Measurements from ENCODE around the gene IKBKG. TPM values are rescaled to one million over a fixed set of nuclear protein-coding genes. Genes with fewer than 3 reads are reported as not detected.

Gene IKBKG
- total and polyA plus RNA-seq, 7 donors: 11.3 to 28.8 (median 18.1) TPM

- ATAC-seq (peak; percentile 27 to 48 (median 37)), DNase-seq (peak; percentile 83 to 85)
- peaks cover 0 to 9% of the 10 kb centered on the region in 2 donors for H3K36me3 ChIP-seq (ENCODE audit: insufficient read depth in 1 of 2, low read depth in 1 of 2)
- peak overlapping the region; percentile 73 for H3K27ac ChIP-seq
- H3K4me1 ChIP-seq: peaks cover 11% of the 10 kb centered on the region
- intact Hi-C loops (cut with DNase I): no loop called here
- H3K4me3 ChIP-seq: peak overlapping the region; percentile 16
- no peaks in the 10 kb centered on the region for H3K27me3 ChIP-seq (ENCODE audit: insufficient read depth in 3 of 3, low read length in 2 of 3)
- H3K9me3 ChIP-seq: no peaks in the 10 kb centered on the region
- 55 to 79% (median 60%) methylated on average over 10 to 12 of the region's 12 CpGs for WGBS, 3 donors
- no peak for TF ChIP-seq CTCF (IDR thresholded peaks at IDR 0.05)
These were observed 5.3 kb upstream of the IKBKG start for GRCh38 chrX:154541896-154542722.

GRCh38 chrX:154542723-154543424 lies 4.5 kb upstream of the IKBKG start:
- H3K27ac ChIP-seq: peak overlapping the region; percentile 73
- no peaks in the 10 kb centered on the region for H3K27me3 ChIP-seq (ENCODE audit: insufficient read depth in 3 of 3, low read length in 2 of 3)
- H3K36me3 ChIP-seq (ENCODE audit: insufficient read depth in 1 of 2, low read depth in 1 of 2): peaks cover 0 to 9% of the 10 kb centered on the region in 2 donors
- DNase-seq (no peak), ATAC-seq (no peak)
- H3K4me3 ChIP-seq: peak overlapping the region; percentile 16
- no peak for TF ChIP-seq CTCF (IDR thresholded peaks at IDR 0.05)
- H3K4me1 ChIP-seq: peaks cover 11% of the 10 kb centered on the region
- no peaks in the 10 kb centered on the region for H3K9me3 ChIP-seq
- WGBS, 3 donors: 61 to 82% (median 65%) methylated on average over 15 to 20 of the region's 20 CpGs
- intact Hi-C loops (cut with DNase I): no loop called here

- H3K27ac ChIP-seq: no peak overlapping the region
- H3K36me3 ChIP-seq (ENCODE audit: insufficient read depth in 1 of 2, low read depth in 1 of 2): peaks cover 0 to 9% of the 10 kb centered on the region in 2 donors
- peaks cover 17% of the 10 kb centered on the region for H3K4me1 ChIP-seq
- WGBS, 3 donors: 92 to 97% (median 94%) methylated on average over 12 to 17 of the region's 17 CpGs
- H3K27me3 ChIP-seq (ENCODE audit: insufficient read depth in 3 of 3, low read length in 2 of 3): no peaks in the 10 kb centered on the region
- no peaks in the 10 kb centered on the region for H3K9me3 ChIP-seq
- no peak for TF ChIP-seq CTCF (IDR thresholded peaks at IDR 0.05)
- intact Hi-C loops (cut with DNase I): no loop called here
- no peak for ATAC-seq
- no peak for DNase-seq
- H3K4me3 ChIP-seq: peak overlapping the region; percentile 68
These were observed 1.6 kb upstream of the IKBKG start for GRCh38 chrX:154545673-154546274.

GRCh38 chrX:154546354-154547244 lies 821 bp upstream of the IKBKG start, which contains the start of gene G6PD:
Gene G6PD (minus strand): TSS chrX:154546846. CDS start chrX:154546155, 691 bp downstream.
- DNase-seq (peak in 1 of 2 donors; percentile 78), ATAC-seq (peak; percentile 79 to 85 (median 82))
- no peaks in the 10 kb centered on the region for H3K27me3 ChIP-seq (ENCODE audit: insufficient read depth in 3 of 3, low read length in 2 of 3)
- peaks cover 0 to 9% of the 10 kb centered on the region in 2 donors for H3K36me3 ChIP-seq (ENCODE audit: insufficient read depth in 1 of 2, low read depth in 1 of 2)
- peaks cover 16% of the 10 kb centered on the region for H3K4me1 ChIP-seq
- 1 to 40% (median 1%) methylated on average over 16 to 90 of the region's 92 CpGs for WGBS, 3 donors
- peak within 1 kb of the TSS; percentile 86 for H3K27ac ChIP-seq
- no peak for TF ChIP-seq CTCF (IDR thresholded peaks at IDR 0.05)
- peak within 1 kb of the TSS; percentile 68 for H3K4me3 ChIP-seq
- H3K9me3 ChIP-seq: no peaks in the 10 kb centered on the region
- intact Hi-C loops (cut with DNase I): no loop called here
